Measurements from ENCODE around the gene FADS6.

DNA sequence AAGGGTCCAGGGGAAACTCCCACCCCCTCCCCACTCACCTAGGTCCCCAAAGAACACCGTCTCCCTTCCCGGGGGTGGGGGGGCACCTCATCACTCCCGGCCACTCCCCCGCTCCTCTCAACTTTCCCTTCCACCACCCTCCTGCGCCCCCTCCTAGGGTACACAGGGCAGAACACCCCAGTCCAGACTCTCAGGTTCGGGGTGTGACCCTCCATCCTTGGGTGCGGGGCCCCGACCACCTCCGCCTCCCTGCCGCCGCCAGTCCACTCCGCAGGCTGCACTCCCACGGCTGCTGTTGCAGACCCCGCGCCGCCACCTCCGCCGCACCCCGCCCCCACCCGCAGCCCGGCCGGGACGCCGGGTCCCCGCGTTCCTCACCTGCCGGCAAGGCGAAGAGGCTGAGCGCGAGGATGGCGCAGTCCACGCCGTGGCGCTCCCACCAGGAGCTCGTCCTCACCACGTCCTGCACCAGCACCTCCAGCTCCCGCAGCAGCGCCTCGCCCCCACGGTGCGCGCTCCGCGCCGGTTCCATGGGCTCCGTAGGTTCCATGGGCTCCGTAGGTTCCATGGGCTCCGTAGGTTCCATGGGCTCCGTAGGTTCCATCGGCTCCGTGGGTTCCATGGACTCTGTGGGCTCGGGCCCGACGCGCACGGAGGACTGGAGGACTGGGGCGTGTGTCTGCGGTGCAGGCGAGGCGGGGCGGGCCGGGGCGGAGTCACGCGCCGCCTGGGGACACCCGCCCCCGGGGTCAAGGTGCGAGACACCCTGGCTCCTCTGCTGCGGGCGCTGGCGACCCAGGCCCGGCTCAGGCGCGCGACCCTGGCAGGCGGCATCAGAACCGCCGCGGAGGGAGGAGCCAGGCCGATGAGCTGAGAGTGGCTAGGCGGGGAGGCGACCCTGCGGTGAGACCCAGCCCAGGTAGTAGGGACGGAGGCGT is at the start of gene FADS6:
- TF ChIP-seq, protein P1, sequence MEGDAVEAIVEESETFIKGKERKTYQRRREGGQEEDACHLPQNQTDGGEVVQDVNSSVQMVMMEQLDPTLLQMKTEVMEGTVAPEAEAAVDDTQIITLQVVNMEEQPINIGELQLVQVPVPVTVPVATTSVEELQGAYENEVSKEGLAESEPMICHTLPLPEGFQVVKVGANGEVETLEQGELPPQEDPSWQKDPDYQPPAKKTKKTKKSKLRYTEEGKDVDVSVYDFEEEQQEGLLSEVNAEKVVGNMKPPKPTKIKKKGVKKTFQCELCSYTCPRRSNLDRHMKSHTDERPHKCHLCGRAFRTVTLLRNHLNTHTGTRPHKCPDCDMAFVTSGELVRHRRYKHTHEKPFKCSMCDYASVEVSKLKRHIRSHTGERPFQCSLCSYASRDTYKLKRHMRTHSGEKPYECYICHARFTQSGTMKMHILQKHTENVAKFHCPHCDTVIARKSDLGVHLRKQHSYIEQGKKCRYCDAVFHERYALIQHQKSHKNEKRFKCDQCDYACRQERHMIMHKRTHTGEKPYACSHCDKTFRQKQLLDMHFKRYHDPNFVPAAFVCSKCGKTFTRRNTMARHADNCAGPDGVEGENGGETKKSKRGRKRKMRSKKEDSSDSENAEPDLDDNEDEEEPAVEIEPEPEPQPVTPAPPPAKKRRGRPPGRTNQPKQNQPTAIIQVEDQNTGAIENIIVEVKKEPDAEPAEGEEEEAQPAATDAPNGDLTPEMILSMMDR (IDR thresholded peaks at IDR 0.05), result no peak
- no peak for TF ChIP-seq POLR2AphosphoS5 (IDR thresholded peaks at IDR 0.05)
